GM10847 (cell line): ENCODE data around the gene GRIN2A.

Experiments used
- POLR2A ChIP-seq: IDR thresholded peaks from 2 replicates; pipeline ENCODE4 v1.6.1; 2011; ENCODE audit not compliant: insufficient read length; ENCODE audit errors: extremely low read depth

The GRIN2A gene

DNA sequence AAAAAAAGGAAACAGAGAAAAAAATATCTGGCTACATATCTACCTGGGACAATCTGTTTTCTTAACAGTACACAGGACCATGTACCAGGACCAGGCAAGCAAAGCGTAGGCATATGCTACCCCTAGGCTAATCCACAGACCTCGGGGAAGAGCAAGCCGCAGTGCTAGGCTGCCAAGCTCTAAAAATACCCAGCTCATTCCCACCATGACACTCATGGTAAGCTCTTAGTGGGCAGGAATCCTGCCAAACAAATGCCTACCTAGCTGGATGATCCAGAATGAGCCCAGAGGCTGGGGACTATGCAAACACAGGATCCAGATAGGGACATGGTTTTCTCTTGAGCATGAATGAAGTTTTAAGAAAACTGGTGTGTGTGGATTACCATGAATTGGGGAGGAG, 95.6 kb downstream of the GRIN2A start:
- no peak for TF ChIP-seq POLR2A

DNA sequence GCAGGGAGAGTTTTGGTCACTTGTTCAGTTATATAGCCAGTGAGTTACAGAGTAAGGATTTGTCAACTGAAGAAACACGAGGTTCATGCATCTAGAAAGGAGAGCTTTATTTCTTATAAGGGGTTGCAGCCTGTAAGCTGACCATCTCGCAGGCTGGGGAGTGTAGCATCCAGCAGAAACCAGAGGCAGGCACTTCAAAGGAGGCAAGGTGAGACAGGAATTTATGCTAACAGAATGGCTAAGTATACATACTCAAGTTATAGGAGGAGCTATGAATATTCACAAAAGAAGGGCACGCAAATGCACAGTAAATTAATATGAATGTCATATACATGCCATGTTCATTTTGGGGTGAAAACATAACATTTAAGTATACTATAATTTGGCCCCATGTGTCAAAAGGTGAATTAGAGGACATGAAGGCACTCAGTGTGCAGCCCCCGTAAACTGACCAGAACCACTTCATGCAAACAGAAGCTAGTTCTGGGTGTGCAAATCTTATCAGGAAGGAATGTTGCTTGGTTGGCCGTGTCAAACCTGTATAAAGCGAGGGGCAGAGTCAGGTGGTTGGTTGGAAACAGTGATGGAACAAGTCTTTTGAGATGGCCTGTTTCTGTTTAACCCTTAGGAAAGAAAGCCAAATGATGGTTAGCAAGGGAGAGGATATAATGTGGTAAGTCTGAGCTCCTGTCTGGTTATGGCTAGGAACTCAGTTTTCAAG, 97.0 kb downstream of the GRIN2A start:
- TF ChIP-seq POLR2A = no peak

DNA sequence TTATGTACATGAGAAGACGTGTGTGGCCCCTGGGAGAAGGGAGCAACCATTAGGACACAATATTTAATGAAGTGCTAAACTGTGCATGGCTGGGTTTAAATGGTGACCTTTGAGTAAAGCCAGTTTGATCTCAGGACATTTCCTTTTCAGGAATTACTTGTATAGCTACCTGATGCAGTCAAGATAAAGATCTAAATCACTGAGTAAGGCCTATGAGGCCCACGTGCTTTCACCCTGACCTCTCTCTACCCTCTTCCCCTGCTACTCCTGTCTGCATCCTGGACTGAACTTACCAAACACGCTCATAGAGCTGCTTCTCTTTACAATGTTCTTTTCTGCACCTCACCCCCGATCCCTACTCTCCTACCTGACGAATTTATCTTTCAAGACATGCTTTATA, 98.9 kb downstream of the GRIN2A start:
- no peak for TF ChIP-seq POLR2A

DNA sequence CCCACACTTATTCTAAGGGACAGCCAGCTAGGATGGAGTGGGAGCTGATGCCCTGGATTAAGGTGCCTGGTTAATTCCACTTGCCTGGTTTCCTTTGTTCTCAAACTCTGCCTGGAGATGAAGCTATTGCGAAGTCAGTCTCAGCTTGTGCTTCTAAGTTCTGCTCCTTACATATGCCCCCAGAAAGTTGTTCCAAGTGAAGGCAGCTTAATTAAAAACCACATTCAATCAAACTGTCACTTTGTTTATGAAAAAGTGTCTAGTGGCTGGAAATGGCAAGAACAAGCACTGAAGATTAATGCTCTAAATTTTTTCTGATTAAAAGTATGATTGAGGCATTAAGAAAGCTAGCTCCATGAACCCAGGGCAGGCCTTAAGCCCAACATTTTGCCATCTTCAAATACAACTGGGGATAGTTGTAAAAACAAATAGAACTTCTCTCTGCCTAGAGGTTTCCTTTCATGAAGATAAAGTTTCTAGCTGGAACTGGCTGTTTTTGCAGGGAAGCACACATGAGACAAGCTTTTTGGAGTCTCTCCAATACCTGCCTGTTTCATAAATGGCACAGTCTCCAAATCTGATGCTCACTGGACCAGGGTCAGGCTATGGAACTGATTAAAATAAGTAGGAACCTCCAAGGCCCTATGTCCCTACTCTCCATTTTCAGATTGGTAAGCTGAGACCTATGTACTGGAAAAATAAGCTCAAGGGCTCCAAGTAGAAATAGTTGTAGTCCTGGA, 100.9 kb downstream of the GRIN2A start:
- TF ChIP-seq POLR2A = no peak

DNA sequence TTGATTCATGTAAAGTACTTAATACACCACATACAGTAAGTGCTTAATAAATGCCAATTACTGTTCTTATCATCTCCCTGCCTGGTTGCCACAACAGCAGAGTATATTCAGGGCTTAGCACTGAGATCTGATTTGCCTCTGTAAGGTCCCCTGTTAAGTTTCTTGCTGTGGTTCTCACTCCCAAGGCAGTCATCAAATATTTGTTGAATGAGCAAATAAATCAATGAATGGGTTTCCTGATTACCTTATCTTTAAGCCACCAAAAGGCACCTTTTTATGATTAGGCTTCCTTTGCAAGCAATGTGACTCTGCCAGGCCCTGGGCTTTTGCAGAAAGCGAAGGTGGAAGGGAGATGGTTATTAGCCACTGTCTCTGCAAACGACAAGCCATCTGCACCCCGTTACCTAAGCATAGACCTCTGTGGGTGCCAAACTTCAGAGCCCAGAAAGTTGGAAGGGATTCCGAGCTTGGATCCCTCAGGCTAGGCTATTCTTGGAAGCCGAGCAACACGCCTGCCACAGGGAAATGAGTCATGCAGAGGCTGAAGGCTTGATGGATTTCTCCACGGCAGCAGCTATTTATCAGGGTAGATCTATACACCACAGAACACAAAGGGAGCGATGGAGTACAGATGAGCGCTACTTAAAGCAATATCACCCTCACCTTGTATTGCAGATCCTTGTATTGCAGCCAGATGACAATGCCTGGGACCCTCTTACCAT, 102.0 kb downstream of the GRIN2A start:
- TF ChIP-seq POLR2A = no peak

DNA sequence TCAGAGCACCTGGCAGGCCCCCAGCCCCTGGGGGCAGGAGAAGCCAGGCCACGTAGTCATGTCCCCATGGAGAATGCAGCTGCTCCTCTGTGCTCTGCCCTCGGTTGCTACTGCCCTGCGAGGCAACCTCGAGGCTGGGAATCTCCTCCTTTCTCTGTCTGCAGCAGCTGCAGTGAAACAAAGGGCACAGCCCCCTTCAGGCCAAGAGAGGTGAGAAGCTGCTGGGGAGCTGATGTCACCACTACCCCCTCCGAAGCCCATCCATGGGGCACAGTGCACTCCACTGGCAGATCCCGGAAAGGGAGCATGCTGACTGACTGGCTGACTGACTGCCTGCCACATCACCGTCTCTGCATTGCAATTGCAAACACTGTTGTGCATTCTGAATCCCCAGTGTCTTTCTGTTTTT, 103.7 kb downstream of the GRIN2A start:
- no peak for TF ChIP-seq POLR2A

DNA sequence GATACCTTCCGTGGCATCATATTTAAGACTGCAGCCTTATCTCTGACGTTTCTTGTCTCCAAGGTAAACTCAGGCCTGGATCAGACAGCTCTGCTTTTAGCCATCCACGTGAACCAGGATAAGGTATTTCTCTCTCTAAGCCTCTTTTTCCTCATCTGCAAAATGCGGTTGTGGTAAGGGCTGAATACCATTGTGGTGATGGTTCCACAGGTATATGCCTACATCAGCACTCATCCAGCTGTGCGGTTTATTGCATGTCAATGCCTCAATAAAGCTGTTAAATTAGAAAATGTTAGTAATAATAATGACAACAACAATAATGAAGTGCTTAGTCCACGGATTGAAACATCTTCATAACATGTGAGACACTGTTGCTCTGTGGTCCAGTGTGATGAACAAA, 104.4 kb downstream of the GRIN2A start:
- no peak for TF ChIP-seq POLR2A

DNA sequence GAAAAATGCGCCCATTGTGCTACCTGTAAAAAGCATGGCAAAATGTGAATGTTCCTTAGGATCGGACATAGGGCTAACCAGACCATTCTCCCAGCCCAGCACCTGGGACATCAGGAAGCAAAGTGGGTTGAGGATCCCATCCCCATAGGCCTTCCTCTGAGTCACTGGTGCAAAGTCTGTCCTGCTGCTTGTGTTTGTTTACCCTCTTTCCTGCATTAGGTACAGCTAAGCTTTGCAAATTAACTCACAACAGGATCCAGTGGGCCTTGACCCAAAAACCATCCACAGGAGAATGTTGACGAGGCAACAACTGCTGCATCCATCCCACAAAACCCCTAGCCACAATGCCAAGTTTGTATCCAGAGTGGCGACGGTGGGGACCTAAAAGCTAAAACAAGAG, 106.2 kb downstream of the GRIN2A start:
- no peak for TF ChIP-seq POLR2A

DNA sequence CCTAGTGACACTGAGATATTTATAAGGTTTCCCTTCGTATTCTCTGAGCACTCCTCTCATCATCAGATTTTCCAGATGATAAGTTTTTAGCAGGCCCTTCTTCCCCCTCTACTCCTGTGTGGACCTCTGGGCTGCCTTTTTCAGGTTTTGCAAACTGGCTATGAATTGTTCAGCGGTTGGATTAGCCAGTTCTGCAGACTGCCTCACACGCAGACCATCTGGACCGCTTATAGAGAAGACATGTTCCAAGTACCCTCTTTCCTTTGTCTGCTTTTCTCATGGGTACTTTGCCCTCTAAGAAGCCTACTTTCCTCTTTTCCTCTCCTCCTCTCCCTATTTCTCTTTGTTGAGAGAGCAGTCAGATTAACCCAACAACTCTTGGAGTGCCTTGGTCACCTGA, 111.6 kb downstream of the GRIN2A start:
- no peak for TF ChIP-seq POLR2A

DNA sequence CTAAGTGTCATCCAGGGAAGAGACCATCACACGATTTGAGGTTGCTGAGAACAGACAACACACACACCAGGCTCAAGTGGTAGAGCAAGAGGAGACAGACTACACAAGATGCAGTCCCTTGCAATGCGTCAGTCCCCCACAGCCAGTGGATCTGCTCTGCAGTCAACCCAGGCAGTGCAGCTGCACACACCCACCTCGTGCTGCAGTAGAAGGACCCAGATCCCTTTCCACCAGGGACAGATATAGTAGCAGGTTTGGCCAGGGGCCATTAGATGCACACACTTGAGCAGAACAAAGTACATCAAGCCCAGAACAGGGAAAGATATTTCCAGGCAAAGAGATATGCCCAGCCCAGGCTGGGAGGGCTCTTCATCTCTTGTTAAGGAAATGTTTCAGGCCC, 112.9 kb downstream of the GRIN2A start:
- TF ChIP-seq POLR2A = no peak

DNA sequence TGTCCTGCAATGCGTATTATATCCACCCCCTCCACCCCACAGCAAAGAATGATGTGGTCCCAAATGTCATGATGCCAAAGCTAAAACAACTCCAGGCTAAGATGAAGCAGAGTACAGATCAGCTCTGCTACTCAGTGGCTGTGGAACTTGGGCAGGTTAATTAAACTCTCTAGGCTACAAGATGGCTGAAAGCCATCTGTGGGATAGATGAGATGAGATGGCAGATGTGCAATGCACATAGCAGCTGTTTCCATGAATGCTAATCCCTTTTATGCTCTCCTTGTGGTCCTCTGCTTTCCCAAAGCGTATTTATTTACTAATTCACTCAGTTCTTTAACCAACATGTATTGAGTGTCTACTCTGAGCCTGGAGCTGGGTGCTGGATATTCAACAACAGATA, 114.4 kb downstream of the GRIN2A start:
- no peak for TF ChIP-seq POLR2A

DNA sequence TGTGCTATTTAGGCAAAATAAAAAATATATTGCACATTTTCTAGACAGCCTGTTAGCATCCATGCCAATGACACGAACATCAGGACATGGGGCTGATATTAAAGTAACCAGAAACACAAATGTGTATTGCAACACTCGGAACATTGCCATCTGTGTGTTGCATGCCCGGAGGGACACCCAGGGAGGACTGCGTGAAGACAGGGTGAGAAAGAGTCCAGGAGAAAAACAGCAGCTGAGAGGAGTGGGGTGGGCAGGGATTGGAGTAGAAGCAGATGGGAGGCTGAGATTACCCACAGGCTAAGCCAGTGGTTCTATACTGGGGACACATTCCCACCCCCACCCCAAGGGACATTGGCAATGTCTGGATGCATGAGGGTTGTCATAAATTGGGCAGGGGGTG, 114.8 kb downstream of the GRIN2A start:
- no peak for TF ChIP-seq POLR2A

DNA sequence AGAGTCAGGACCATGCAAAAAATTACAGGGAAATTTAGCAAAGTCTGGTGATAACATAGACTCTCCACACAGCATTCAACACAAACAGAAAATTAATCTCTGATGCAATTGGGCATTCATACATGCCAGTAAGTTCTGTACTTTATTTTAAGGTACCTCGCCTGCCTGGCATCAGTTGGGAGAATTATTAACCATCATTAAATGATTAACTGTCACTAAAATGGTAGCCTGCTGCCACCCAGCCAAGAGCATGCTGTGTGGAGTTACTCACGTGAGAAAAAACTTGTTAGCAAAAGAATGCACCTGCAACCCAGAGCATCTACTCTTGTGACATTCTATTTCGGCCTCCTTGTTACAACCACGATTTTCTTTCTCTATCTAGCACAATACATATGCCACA, 117.2 kb downstream of the GRIN2A start:
- TF ChIP-seq POLR2A = no peak

DNA sequence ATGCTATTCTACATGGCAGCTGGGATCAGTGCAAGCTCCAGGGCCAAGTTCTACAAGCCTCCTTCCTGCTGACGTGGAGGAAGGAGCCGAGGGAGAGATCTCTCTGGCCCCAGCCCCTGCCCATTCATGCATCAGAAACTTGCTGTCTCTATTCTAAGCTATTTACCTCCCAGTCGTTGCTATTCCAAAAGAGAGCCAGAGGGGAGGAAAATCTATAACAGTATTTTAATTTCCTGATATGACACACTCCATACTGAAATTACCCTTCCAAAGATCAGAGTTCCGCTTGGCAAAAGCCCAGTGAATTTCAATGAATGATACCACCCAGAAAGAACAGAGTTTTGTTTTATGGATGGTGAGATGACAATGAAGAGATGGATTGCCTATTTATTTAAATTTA, 133.4 kb downstream of the GRIN2A start:
- TF ChIP-seq POLR2A = no peak

DNA sequence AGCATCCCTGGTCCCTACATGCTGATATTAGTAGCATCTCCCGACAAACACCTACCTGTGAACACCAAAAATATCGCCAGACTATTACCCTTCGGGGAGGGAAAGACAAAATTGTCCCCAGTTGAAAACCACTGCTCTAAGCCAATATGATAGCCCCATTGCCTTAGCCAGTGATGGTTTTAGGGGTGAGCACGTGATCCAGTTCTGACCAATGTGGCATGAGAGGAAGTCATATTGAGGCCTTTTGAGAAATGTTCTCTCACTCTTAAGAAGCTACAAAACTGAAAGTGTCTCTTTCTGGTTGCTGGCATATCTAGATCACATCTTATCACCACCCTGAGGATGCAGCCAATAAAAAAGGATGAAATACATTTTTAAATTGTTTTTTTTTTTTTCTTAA, 136.3 kb downstream of the GRIN2A start:
- TF ChIP-seq POLR2A = no peak

DNA sequence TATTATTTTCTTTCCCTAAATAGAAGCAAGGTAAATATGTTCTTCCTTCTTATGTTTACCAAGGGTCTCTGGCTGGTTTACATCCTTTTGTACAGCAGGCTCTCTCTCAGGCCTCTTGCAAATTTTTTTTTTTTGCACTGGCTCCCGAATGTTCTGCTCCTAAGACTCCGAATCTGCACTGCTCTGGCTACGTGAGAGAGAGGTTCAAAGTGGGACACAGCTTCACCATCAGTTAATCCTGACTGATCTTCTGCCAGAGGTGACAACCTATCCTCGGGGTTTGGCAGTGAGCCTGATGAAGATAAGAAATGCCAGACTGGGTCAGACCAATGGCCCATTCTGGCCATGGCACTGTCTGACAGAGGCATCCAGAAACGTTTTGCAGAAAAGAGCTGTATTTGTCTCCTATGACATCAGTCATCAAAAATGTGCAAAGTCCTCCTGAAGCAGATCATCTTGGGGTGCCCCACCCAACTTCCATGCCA, 136.9 kb downstream of the GRIN2A start:
- no peak for TF ChIP-seq POLR2A
